HG03139 (cell line): ENCODE measurements around the gene WDR7.

Experiments
- ATAC-seq: cut with Tn5 transposase; IDR thresholded peaks from one replicate; pipeline ENCODE4 v1.9.1; 2021; ENCODE audit not compliant: unreplicated experiment

WDR7 gene

GRCh38 chr18:56789889-56790180, 138.7 kb downstream of the WDR7 start:
- no peak for ATAC-seq

- ATAC-seq = no peak
Observed at GRCh38 chr18:56795381-56795780, 144.2 kb downstream of the WDR7 start.

- ATAC-seq = no peak
Observed at GRCh38 chr18:56799756-56800155, 148.6 kb downstream of the WDR7 start.

GRCh38 chr18:56803051-56803450, 151.9 kb downstream of the WDR7 start:
- ATAC-seq = no peak

GRCh38 chr18:56804395-56804794, 153.2 kb downstream of the WDR7 start:
- no peak for ATAC-seq

GRCh38 chr18:56807901-56808300, 156.7 kb downstream of the WDR7 start:
- ATAC-seq = no peak

GRCh38 chr18:56812674-56813073, 161.5 kb downstream of the WDR7 start:
- ATAC-seq = no peak

- no peak for ATAC-seq
Observed at GRCh38 chr18:56815926-56816325, 164.8 kb downstream of the WDR7 start.

GRCh38 chr18:56823986-56824565, 172.9 kb downstream of the WDR7 start:
- no peak for ATAC-seq

GRCh38 chr18:56825321-56825720, 174.2 kb downstream of the WDR7 start:
- ATAC-seq = no peak

GRCh38 chr18:56825878-56826277, 174.7 kb downstream of the WDR7 start:
- no peak for ATAC-seq

- no peak for ATAC-seq
Observed at GRCh38 chr18:56831988-56832387, 180.8 kb downstream of the WDR7 start.

GRCh38 chr18:56835331-56835730, 184.2 kb downstream of the WDR7 start:
- ATAC-seq = no peak

GRCh38 chr18:56836173-56836572, 185.0 kb downstream of the WDR7 start:
- no peak for ATAC-seq

GRCh38 chr18:56841836-56842235, 190.7 kb downstream of the WDR7 start:
- no peak for ATAC-seq

GRCh38 chr18:56843241-56843640, 192.1 kb downstream of the WDR7 start:
- no peak for ATAC-seq

GRCh38 chr18:56844556-56844955, 193.4 kb downstream of the WDR7 start:
- no peak for ATAC-seq

GRCh38 chr18:56851774-56852173, 200.6 kb downstream of the WDR7 start:
- peak; percentile 89 for ATAC-seq

- no peak for ATAC-seq
Observed at GRCh38 chr18:56853961-56854360, 202.8 kb downstream of the WDR7 start.

- no peak for ATAC-seq
Observed at GRCh38 chr18:56861244-56861643, 210.1 kb downstream of the WDR7 start.

- peak; percentile 56 for ATAC-seq
Observed at GRCh38 chr18:56869189-56869777, 218.1 kb downstream of the WDR7 start.

- no peak for ATAC-seq
Observed at GRCh38 chr18:56870982-56871381, 219.8 kb downstream of the WDR7 start.

- no peak for ATAC-seq
Observed at GRCh38 chr18:56872140-56872539, 221.0 kb downstream of the WDR7 start.
